IMR-90 (cell line): Measurements from ENCODE around the gene SLX9. TPM values are rescaled to one million over a fixed set of nuclear protein-coding genes. Genes with fewer than 3 reads are reported as not detected.
A peak's percentile ranks its signal among the peaks of the same experiment; 100 is the strongest.

Experiments used
- ATAC-seq: fragments of 200-7000 bp; cut with Tn5 transposase; 2 replicates; pipeline ENCODE4 v1.9.1; 2020; ENCODE audit warnings: low read depth, mild to moderate bottlenecking, moderate library complexity
- BruUV-seq: library from RNA; stranded (reverse); fragments of 400-500 nt; replicated peaks from 2 replicates; lab custom pipeline; 2021; lab: Mats Ljungman, UMichigan
- CTCF ChIA-PET: fragments of 300-600 bp; formaldehyde crosslinking; extraction: SDS; loops from one replicate; lab custom pipeline; 2021; ENCODE audit warnings: antibody characterized with exemption; lab: Yijun Ruan, JAX
- POLR2A ChIA-PET: fragments of 300-600 bp; sonication (Branson Sonifier 250); formaldehyde crosslinking; loops from one replicate; lab custom pipeline; 2022; ENCODE audit warnings: antibody characterized with exemption; ENCODE audit not compliant: unreplicated experiment; lab: Charles Lee
- DNase-seq: peaks from one replicate; pipeline ENCODE4 v3.0.0; 2013
- H2AFZ ChIP-seq: replicated peaks from 2 replicates; pipeline ENCODE3; 2013; ENCODE audit warnings: low read length, mild to moderate bottlenecking; ENCODE audit not compliant: poor library complexity
- H2AK5ac ChIP-seq: 2 replicates; pipeline ENCODE4 v1.6.1; 2013; ENCODE audit warnings: low read depth, low read length, inconsistent platforms
- H2AK9ac ChIP-seq: replicated peaks from 2 replicates; pipeline ENCODE3; 2013; ENCODE audit warnings: mild to moderate bottlenecking, low read depth, low read length, moderate library complexity; ENCODE audit not compliant: poor library complexity
- H2BK120ac ChIP-seq: 2 replicates; pipeline ENCODE4 v1.6.1; 2013; ENCODE audit warnings: low read depth, low read length, inconsistent platforms
- H2BK15ac ChIP-seq: 3 replicates; pipeline ENCODE4 v1.6.1; 2013; ENCODE audit warnings: low read depth, low read length, inconsistent platforms
- H2BK20ac ChIP-seq: 2 replicates; pipeline ENCODE4 v1.6.1; 2013; ENCODE audit warnings: low read depth, mild to moderate bottlenecking, inconsistent platforms, low read length, moderate library complexity
- H2BK5ac ChIP-seq: 2 replicates; pipeline ENCODE4 v1.6.1; 2013; ENCODE audit warnings: mild to moderate bottlenecking, low read depth, low read length, inconsistent platforms; ENCODE audit not compliant: poor library complexity, severe bottlenecking
- H3K14ac ChIP-seq: replicated peaks from 2 replicates; pipeline ENCODE4 v1.6.1; 2013; ENCODE audit warnings: low read depth, low read length, inconsistent platforms
- H3K18ac ChIP-seq: 2 replicates; pipeline ENCODE4 v1.6.1; 2013; ENCODE audit warnings: low read depth, low read length, control low read depth
- H3K23ac ChIP-seq: 2 replicates; pipeline ENCODE4 v1.6.1; 2013; ENCODE audit warnings: low read depth, low read length, inconsistent platforms
- H3K27ac ChIP-seq: 2 replicates; pipeline ENCODE4 v1.5.1; 2013; ENCODE audit warnings: mild to moderate bottlenecking, control low read depth, low read length; ENCODE audit not compliant: insufficient read depth
- H3K27me3 ChIP-seq: 2 replicates; pipeline ENCODE4 v1.6.1; 2013; ENCODE audit warnings: low read length; ENCODE audit not compliant: control insufficient read depth, insufficient read depth
- H3K36me3 ChIP-seq: 2 replicates; pipeline ENCODE4 v1.6.1; 2013; ENCODE audit warnings: low read length, mixed read lengths; ENCODE audit not compliant: control insufficient read depth, insufficient read depth
- H3K4ac ChIP-seq: 2 replicates; pipeline ENCODE4 v1.6.1; 2013; ENCODE audit warnings: low read depth, low read length, inconsistent platforms
- H3K4me1 ChIP-seq: 2 replicates; pipeline ENCODE4 v1.6.1; 2013; ENCODE audit warnings: low read length, mixed read lengths; ENCODE audit not compliant: control insufficient read depth, insufficient read depth
- H3K4me2 ChIP-seq: 2 replicates; pipeline ENCODE4 v1.6.1; 2013; ENCODE audit warnings: low read depth, mild to moderate bottlenecking, control low read depth, low read length, moderate library complexity
- H3K4me3 ChIP-seq: 2 replicates; pipeline ENCODE4 v1.5.1; 2013; ENCODE audit warnings: low read depth, mild to moderate bottlenecking, control low read depth, low read length, moderate library complexity; ENCODE audit not compliant: insufficient read depth
- H3K56ac ChIP-seq: 2 replicates; pipeline ENCODE4 v1.6.1; 2013; ENCODE audit warnings: low read length, inconsistent platforms; ENCODE audit not compliant: insufficient read depth; ENCODE audit errors: extremely low read depth
- H3K79me1 ChIP-seq, 2 experiments: 2 replicates each; pipeline ENCODE4 v1.6.1; 2013; ENCODE audit warnings: low read length in 2 of 2, inconsistent platforms in 1 of 2, low read depth in 1 of 2
- H3K9ac ChIP-seq: 2 replicates; pipeline ENCODE4 v1.6.1; 2013; ENCODE audit warnings: low read depth, low read length, control low read depth
- H3K9me1 ChIP-seq: 2 replicates; pipeline ENCODE4 v1.6.1; 2013; ENCODE audit warnings: low read length, inconsistent platforms; ENCODE audit not compliant: insufficient read depth
- H3K9me3 ChIP-seq: 2 replicates; pipeline ENCODE4 v1.6.1; 2013; ENCODE audit warnings: low read length; ENCODE audit not compliant: control insufficient read depth, insufficient read depth
- H4K20me1 ChIP-seq: 2 replicates; pipeline ENCODE4 v1.6.1; 2013; ENCODE audit warnings: low read length, inconsistent platforms; ENCODE audit not compliant: insufficient read depth
- H4K5ac ChIP-seq: 2 replicates; pipeline ENCODE4 v1.6.1; 2013; ENCODE audit warnings: mild to moderate bottlenecking, low read depth, low read length, control low read depth
- H4K8ac ChIP-seq, 2 experiments: 2 replicates each; pipeline ENCODE4 v1.6.1; 2013; ENCODE audit warnings: low read depth in 2 of 2, low read length in 2 of 2, control low read depth in 1 of 2, inconsistent platforms in 1 of 2
- H4K91ac ChIP-seq: 2 replicates; pipeline ENCODE4 v1.6.1; 2013; ENCODE audit warnings: low read depth, low read length, inconsistent platforms; ENCODE audit not compliant: insufficient read depth
- BHLHE40 ChIP-seq: fragments of 150-350 bp; IDR thresholded peaks from 2 replicates; pipeline ENCODE4 v1.6.1; 2016; ENCODE audit warnings: mild to moderate bottlenecking, low read depth, low read length
- FOS ChIP-seq: fragments of 150-350 bp; IDR thresholded peaks from 2 replicates; pipeline ENCODE4 v1.6.1; 2016; ENCODE audit warnings: low read depth, low read length
- MXI1 ChIP-seq: IDR thresholded peaks from 2 replicates; pipeline ENCODE4 v1.6.1; 2012; ENCODE audit warnings: low read depth, mild to moderate bottlenecking, low read length, moderate library complexity, borderline replicate concordance
- POLR2A ChIP-seq: IDR thresholded peaks from 2 replicates; pipeline ENCODE4 v1.6.1; 2012; ENCODE audit warnings: mild to moderate bottlenecking, low read depth, low read length
- RAD21 ChIP-seq: IDR thresholded peaks from 2 replicates; pipeline ENCODE4 v1.6.1; 2012; ENCODE audit warnings: low read length, improper control_type of control experiment
- RFX5 ChIP-seq: IDR thresholded peaks from 2 replicates; pipeline ENCODE4 v1.8.0; 2012; ENCODE audit warnings: low read depth, mild to moderate bottlenecking, low read length, moderate library complexity
- WGBS, 2 experiments: methylation state at CpG; one replicate each; pipeline versions ENCODE4 v1.1.5 to v1.1.7; 2013; ENCODE audit warnings: missing lambda C conversion rate in 2 of 2; ENCODE audit not compliant: insufficient read length in 1 of 2; ENCODE audit errors: extremely low coverage in 2 of 2; 5-methylcytosine and 5-hydroxymethylcytosine counted together
- dilution Hi-C: fragments of 300-500 bp; cut with HindIII; formaldehyde crosslinking; loops from one replicate; pipeline ENCODE4 v1.14.3; 2018; ENCODE audit warnings: low sequenced_read_pairs; ENCODE audit not compliant: unreplicated experiment
- in situ Hi-C: fragments of 300-500 bp; cut with MboI; formaldehyde crosslinking; loops from 3 replicates; pipeline ENCODE4 v1.14.3; 2019; ENCODE audit warnings: low sequenced_read_pairs, inconsistent platforms, mixed read lengths
- intact Hi-C: fragments of 100-400 bp; cut with micrococcal nuclease; formaldehyde crosslinking; loops from 2 replicates; pipeline ENCODE4 v1.10.0; 2022
- polyA plus RNA-seq, 3 experiments: library from polyadenylated mRNA; depleted of rRNA; stranded (reverse); fragments of >200 nt; gene quantifications; 2 replicates each; pipeline ENCODE4 v1.2.3, GENCODE V29; 2012; ENCODE audit warnings: low replicate concordance in 1 of 3
- total RNA-seq: library from RNA; depleted of rRNA; stranded (reverse); fragments of >200 nt; gene quantifications from 2 replicates; pipeline ENCODE4 v1.2.3, GENCODE V29; 2012

SLX9 gene
- total and polyA plus RNA-seq, 2 of the 4 experiments (the other 2 are of a cell fraction), result 10.4 to 21.7 TPM

DNA sequence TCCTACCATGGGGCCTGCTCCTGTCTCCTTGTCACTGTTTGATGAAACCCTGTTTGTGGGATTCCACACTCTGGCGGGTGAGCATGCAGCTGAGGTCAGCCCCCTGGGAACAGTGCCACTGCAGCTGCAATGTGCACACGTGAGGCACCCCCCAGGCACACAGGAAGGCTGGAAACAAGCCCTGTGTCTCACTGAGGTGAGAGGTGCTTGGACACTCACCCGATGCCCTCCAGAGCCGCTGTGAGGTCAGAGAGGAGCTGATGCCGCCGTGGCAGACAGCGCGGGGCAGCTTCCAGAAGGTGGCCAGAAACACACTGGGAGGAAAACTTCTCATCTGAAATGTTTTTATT, 49.7 kb downstream of the SLX9 start:
- in situ Hi-C loops, result no loop called here
- CTCF ChIA-PET, result no interaction called here
- DNase-seq, result peak; percentile 63

More for the DNA sequence above, 49.7 kb downstream of the SLX9 start:
- H3K27me3 ChIP-seq, result peaks cover 29% of the 10 kb centered on the region
- H3K36me3 ChIP-seq, result no peaks in the 10 kb centered on the region
- peak overlapping the region; percentile 25; the same call in 1 of the 2 replicates for H3K4ac ChIP-seq
- no peak overlapping the region for H3K4me2 ChIP-seq
- peaks cover 10% of the 10 kb centered on the region; the same call in 1 of the 2 replicates for H4K20me1 ChIP-seq
- H4K91ac ChIP-seq, result peak overlapping the region; percentile 50; the same call in 1 of the 2 replicates
- no peaks in the 10 kb centered on the region for H3K9me3 ChIP-seq
- no peak overlapping the region; the same call in 2 of the 3 replicates for H2BK15ac ChIP-seq
- no peak for TF ChIP-seq MXI1
- no peak for TF ChIP-seq POLR2A
- no peak for TF ChIP-seq RFX5
- no peak for TF ChIP-seq FOS
- TF ChIP-seq BHLHE40, result no peak
- no peak for TF ChIP-seq RAD21
- WGBS, 2 experiments, result no CpG with 5 or more reads among the region's 8 CpGs
- H3K9ac ChIP-seq, result no peak overlapping the region
- no TSS peak for BruUV-seq
- peaks cover 25% of the 10 kb centered on the region for H3K4me1 ChIP-seq
- H2BK5ac ChIP-seq, result no peak overlapping the region
- H2BK120ac ChIP-seq, result no peak overlapping the region
- intact Hi-C loops (no loop called here), dilution Hi-C loops (no loop called here)
- no peak overlapping the region; the same call in 1 of the 2 replicates for H3K18ac ChIP-seq
- no peak overlapping the region for H2BK20ac ChIP-seq
- no peaks in the 10 kb centered on the region for H3K79me1 ChIP-seq
- POLR2A ChIA-PET, result no interaction called here
- peak overlapping the region; percentile 12 for H2AFZ ChIP-seq
- no peak overlapping the region for H3K23ac ChIP-seq
- H2AK5ac ChIP-seq, result peak overlapping the region; percentile 62
- no peak overlapping the region for H4K8ac ChIP-seq
- H3K14ac ChIP-seq, result no peak overlapping the region
- ATAC-seq, result no peak
- no peak overlapping the region for H3K56ac ChIP-seq
- H3K4me3 ChIP-seq, result no peak overlapping the region
- no peak overlapping the region; the same call in 1 of the 2 replicates for H4K5ac ChIP-seq
- H3K9me1 ChIP-seq, result no peaks in the 10 kb centered on the region
- no peak overlapping the region for H3K27ac ChIP-seq
- no peak overlapping the region for H2AK9ac ChIP-seq
